Hepatocyte (in vitro differentiated cells): Measurements from ENCODE around the gene ADORA1. TPM values are rescaled to one million over a fixed set of nuclear protein-coding genes. Genes with fewer than 3 reads are reported as not detected.

Source experiments
- DNase-seq: peaks from one replicate; pipeline ENCODE4 v3.0.0-alpha.2; 2016; ENCODE audit warnings: low spot score
- H2AFZ ChIP-seq: fragments of 200-600 bp; sonication (generic); 2 replicates; pipeline ENCODE4 v1.6.0; 2016; ENCODE audit warnings: antibody characterized with exemption, mild to moderate bottlenecking
- H3K27ac ChIP-seq: fragments of 200-600 bp; sonication (generic); 2 replicates; pipeline ENCODE4 v1.5.1; 2016; ENCODE audit warnings: mild to moderate bottlenecking
- H3K27me3 ChIP-seq: fragments of 200-600 bp; sonication (generic); 2 replicates; pipeline ENCODE4 v1.6.1; 2016
- H3K36me3 ChIP-seq: fragments of 200-600 bp; sonication (generic); replicated peaks from 2 replicates; pipeline ENCODE4 v1.5.1; 2016; ENCODE audit warnings: low read depth; ENCODE audit not compliant: insufficient read depth
- H3K4me1 ChIP-seq: fragments of 200-600 bp; sonication (generic); 2 replicates; pipeline ENCODE4 v1.5.1; 2016; ENCODE audit warnings: mild to moderate bottlenecking, moderate library complexity; ENCODE audit not compliant: insufficient read depth
- H3K4me2 ChIP-seq: fragments of 200-600 bp; sonication (generic); 2 replicates; pipeline ENCODE4 v1.6.0; 2016
- H3K4me3 ChIP-seq: fragments of 200-600 bp; sonication (generic); 2 replicates; pipeline ENCODE4 v1.5.1; 2016; ENCODE audit warnings: mild to moderate bottlenecking
- H3K79me2 ChIP-seq: fragments of 200-600 bp; sonication (generic); 2 replicates; pipeline ENCODE4 v1.6.0; 2017; ENCODE audit warnings: mild to moderate bottlenecking
- H3K9me2 ChIP-seq: fragments of 200-600 bp; sonication (generic); replicated peaks from 2 replicates; pipeline ENCODE4 v1.6.0; 2017; ENCODE audit warnings: mild to moderate bottlenecking; ENCODE audit not compliant: insufficient read depth
- H3K9me3 ChIP-seq: fragments of 200-600 bp; sonication (generic); 2 replicates; pipeline ENCODE4 v1.5.1; 2016; ENCODE audit warnings: low read depth, mild to moderate bottlenecking
- H4K20me1 ChIP-seq: fragments of 200-600 bp; sonication (generic); 2 replicates; pipeline ENCODE4 v1.6.0; 2016; ENCODE audit warnings: mild to moderate bottlenecking; ENCODE audit not compliant: insufficient read depth, poor library complexity, severe bottlenecking
- EZH2 ChIP-seq: fragments of 200-600 bp; sonication (generic); IDR thresholded peaks from 2 replicates; pipeline ENCODE4 v1.6.1; 2016; ENCODE audit warnings: antibody characterized with exemption, mild to moderate bottlenecking, borderline replicate concordance
- EZH2phosphoT487 ChIP-seq: fragments of 200-600 bp; sonication (generic); IDR thresholded peaks from one replicate; pipeline ENCODE4 v1.6.1; 2018; ENCODE audit warnings: antibody characterized with exemption, mild to moderate bottlenecking, low read depth, moderate library complexity; ENCODE audit not compliant: unreplicated experiment, severe bottlenecking
- WGBS: methylation state at CpG from one replicate; pipeline ENCODE4 v1.1.6; 2016; ENCODE audit warnings: low lambda C conversion rate; ENCODE audit errors: missing lambda C conversion rate; 5-methylcytosine and 5-hydroxymethylcytosine counted together
- polyA plus RNA-seq: library from polyadenylated mRNA; unstranded; fragments of >200 nt; fragmentation: Nextera tagmentation; extraction: Ambion mirVana; gene quantifications from 2 replicates; pipeline ENCODE4 v1.2.1, GENCODE V29; 2016
- total RNA-seq: library from RNA; depleted of rRNA; stranded (reverse); fragments of >200 nt; gene quantifications from 2 replicates; pipeline ENCODE4 v1.2.3, GENCODE V29; 2014
- TF ChIP-seq, protein P1 (sequence below): fragments of 200-600 bp; sonication (generic); IDR thresholded peaks from 2 replicates; pipeline ENCODE4 v1.5.1; 2016; ENCODE audit warnings: antibody characterized with exemption, mild to moderate bottlenecking; ENCODE audit not compliant: poor library complexity

Gene ADORA1
- total and polyA plus RNA-seq, 2 experiments from 2014 or later: 2.0 to 2.3 TPM

DNA sequence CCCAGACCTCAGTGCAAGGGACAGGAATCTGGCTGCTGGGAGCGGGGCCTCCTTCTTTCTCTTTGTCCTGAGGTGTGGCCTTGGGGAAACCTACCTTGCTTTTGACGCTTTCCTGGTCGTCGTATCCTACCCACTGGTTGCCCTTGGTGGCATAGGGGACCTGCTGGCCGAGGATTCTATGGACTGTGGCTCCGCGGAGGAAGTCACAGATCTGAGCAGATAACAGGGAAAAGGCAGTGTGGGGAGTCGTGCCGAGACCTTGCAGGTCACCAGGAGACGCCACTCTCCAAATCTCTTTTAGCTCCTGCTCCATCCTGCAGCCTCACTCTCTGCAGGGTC, 52.1 kb downstream of the ADORA1 start:
- no peaks in the 10 kb centered on the region for H4K20me1 ChIP-seq
- 84% methylated on average over 10 of the region's 10 CpGs for WGBS
- H3K36me3 ChIP-seq: no peaks in the 10 kb centered on the region
- TF ChIP-seq EZH2 (no peak), EZH2phosphoT487 (no peak)
- TF ChIP-seq, protein P1, sequence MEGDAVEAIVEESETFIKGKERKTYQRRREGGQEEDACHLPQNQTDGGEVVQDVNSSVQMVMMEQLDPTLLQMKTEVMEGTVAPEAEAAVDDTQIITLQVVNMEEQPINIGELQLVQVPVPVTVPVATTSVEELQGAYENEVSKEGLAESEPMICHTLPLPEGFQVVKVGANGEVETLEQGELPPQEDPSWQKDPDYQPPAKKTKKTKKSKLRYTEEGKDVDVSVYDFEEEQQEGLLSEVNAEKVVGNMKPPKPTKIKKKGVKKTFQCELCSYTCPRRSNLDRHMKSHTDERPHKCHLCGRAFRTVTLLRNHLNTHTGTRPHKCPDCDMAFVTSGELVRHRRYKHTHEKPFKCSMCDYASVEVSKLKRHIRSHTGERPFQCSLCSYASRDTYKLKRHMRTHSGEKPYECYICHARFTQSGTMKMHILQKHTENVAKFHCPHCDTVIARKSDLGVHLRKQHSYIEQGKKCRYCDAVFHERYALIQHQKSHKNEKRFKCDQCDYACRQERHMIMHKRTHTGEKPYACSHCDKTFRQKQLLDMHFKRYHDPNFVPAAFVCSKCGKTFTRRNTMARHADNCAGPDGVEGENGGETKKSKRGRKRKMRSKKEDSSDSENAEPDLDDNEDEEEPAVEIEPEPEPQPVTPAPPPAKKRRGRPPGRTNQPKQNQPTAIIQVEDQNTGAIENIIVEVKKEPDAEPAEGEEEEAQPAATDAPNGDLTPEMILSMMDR: no peak
- H3K4me3 ChIP-seq: no peak overlapping the region
- no peak for DNase-seq
- no peak overlapping the region for H2AFZ ChIP-seq
- no peaks in the 10 kb centered on the region for H3K27me3 ChIP-seq
- H3K4me1 ChIP-seq: peaks cover 14% of the 10 kb centered on the region
- H3K4me2 ChIP-seq: no peak overlapping the region
- H3K27ac ChIP-seq: no peak overlapping the region
- H3K9me3 ChIP-seq: no peaks in the 10 kb centered on the region
- H3K79me2 ChIP-seq: no peaks in the 10 kb centered on the region
- H3K9me2 ChIP-seq: no peaks in the 10 kb centered on the region

- Histone ChIP-seq H3K36me3 (no peaks in the 10 kb centered on the region), H3K4me3 (no peak overlapping the region), H3K79me2 (no peaks in the 10 kb centered on the region), H3K9me3 (no peaks in the 10 kb centered on the region), H2AFZ (no peak overlapping the region), H3K9me2 (no peaks in the 10 kb centered on the region), H3K27me3 (no peaks in the 10 kb centered on the region), H4K20me1 (no peaks in the 10 kb centered on the region), H3K4me1 (peaks cover 14% of the 10 kb centered on the region), H3K27ac (no peak overlapping the region), H3K4me2 (no peak overlapping the region)
- TF ChIP-seq, protein P1: no peak
- TF ChIP-seq EZH2: no peak
- no peak for TF ChIP-seq EZH2phosphoT487
- WGBS: 85% methylated on average over 11 of the region's 11 CpGs
- no peak for DNase-seq
These were observed 53.2 kb downstream of the ADORA1 start for GRCh38 chr1:203180611-203181330.

- WGBS: 84% methylated on average over 10 of the region's 10 CpGs
- H2AFZ ChIP-seq: no peak overlapping the region
- H3K36me3 ChIP-seq: no peaks in the 10 kb centered on the region
- peaks cover 19% of the 10 kb centered on the region for H3K4me1 ChIP-seq
- no peak overlapping the region for H3K4me3 ChIP-seq
- no peak for TF ChIP-seq EZH2
- TF ChIP-seq EZH2phosphoT487: no peak
- TF ChIP-seq, protein P1: no peak
- H3K27me3 ChIP-seq: no peaks in the 10 kb centered on the region
- no peaks in the 10 kb centered on the region for H3K9me3 ChIP-seq
- H3K9me2 ChIP-seq: no peaks in the 10 kb centered on the region
- no peak overlapping the region for H3K4me2 ChIP-seq
- no peak for DNase-seq
- no peak overlapping the region for H3K27ac ChIP-seq
- no peaks in the 10 kb centered on the region for H3K79me2 ChIP-seq
- H4K20me1 ChIP-seq: no peaks in the 10 kb centered on the region
These were observed 54.3 kb downstream of the ADORA1 start for GRCh38 chr1:203181586-203182386.
